Erythroblast (primary cell): ENCODE data around the gene EXOC6B.

Experiments
- DNase-seq, 2 experiments: peaks; one replicate each; lab custom pipeline; 2025; lab: John Stamatoyannopoulos, UW
- GATA1 ChIP-seq: IDR thresholded peaks from 2 replicates; pipeline ENCODE4 v1.6.1; 2011; ENCODE audit warnings: low read depth, mild to moderate bottlenecking, control low read depth, low read length, moderate library complexity
- POLR2A ChIP-seq: IDR thresholded peaks from 2 replicates; pipeline ENCODE4 v1.6.1; 2011; ENCODE audit warnings: mild to moderate bottlenecking, low read length

The EXOC6B gene

DNA sequence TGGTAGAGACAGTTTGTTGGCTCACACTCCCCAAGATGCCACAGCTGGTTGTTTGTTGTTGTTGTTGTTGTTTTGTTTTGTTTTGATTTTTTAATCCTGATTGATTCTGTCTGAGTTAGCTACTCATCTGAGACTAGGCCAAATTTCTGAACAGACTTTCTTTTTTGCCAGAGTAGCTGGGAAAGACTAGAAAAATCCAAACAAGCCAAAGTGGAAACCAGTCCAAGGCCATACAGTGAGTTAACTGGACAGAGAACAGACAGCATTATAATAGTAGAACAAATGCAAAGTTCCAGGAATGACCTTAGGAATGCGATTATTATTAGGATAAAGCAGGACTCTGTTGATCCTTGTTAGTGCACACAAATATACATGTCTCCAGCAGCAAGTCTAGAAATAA lies 634.4 kb downstream of the EXOC6B start:
- TF ChIP-seq POLR2A (no peak), GATA1 (no peak)
- DNase-seq, result no peak

DNA sequence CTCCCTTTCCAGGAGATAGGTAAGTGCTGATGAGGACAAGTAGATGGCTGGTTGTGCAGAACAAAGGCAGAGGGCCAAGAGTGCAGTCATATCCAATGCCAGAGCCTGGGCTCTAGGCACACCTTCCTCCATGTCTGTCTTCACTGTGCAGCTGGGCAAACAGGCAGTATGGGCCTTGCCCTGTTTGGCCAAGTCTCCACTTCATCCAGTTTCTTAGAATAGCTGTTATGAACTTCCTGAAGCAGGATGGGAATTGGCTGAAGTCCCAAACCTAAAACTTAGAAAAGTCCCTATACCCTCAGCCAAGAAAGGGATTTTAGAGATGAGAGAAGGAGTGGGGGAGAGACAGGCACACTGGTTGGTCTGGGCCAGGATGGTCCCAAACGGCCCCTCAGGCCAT lies 640.6 kb downstream of the EXOC6B start:
- TF ChIP-seq POLR2A (no peak), GATA1 (no peak)
- no peak for DNase-seq

DNA sequence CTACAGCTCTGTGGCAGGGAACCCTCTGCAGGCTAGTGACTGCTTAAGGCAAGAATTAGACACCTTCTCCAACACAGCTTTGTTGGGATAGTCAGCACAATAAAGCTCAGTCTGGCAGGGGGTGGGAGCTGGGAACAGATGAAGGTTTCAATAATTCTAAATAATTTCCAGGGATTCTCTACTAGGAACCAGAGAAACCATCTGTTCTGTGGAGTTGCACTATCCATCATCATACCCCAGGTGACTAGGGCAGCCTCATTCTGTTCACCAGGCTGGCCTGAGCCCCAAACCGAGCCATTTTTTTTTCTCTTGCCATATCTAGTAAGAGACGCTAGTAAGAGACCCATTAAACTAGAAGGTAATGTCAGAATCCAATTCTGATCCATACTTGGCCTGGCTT lies 642.4 kb downstream of the EXOC6B start:
- TF ChIP-seq GATA1 (no peak), POLR2A (no peak)
- DNase-seq, result no peak

DNA sequence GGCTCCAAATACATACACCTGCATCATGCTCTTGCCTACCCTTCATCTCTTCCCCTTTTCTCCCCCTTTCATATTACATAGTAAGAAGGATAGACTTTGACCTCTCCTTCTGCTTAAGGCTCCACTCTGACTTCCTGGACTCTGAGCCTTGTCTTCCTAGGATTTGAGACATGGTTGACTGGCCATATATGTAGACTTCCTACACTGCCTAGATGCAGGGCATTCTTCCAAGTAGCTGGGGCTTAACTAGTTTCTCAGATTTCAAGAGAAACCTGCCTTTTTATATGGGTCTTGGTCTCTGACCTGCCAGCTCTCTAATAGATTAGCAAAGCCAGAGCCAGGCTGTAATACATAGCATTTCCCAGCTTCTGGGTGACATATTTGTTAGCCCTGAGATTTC lies 642.8 kb downstream of the EXOC6B start:
- no peak for TF ChIP-seq POLR2A
- TF ChIP-seq GATA1, result no peak
- no peak for DNase-seq

DNA sequence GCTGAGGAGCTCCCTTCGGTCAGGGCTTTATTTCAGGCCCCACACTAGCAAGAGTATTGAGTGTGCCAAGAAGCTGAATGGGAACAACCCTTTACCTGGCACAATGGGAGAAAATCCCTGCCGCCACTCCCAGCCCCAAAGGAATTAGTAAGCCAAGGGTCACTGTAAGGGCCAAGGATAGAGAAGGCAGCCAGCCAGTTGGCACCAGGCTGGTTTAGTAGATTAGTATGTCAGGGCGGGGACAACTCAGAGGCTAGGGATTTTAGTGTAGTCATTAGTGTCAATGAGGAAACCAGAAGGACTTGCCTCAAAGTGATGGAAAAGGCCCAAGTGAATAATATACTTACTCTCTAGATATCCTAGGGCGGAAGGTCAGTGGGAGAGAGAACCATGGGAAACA lies 643.3 kb downstream of the EXOC6B start:
- no peak for DNase-seq
- TF ChIP-seq POLR2A (no peak), GATA1 (no peak)

DNA sequence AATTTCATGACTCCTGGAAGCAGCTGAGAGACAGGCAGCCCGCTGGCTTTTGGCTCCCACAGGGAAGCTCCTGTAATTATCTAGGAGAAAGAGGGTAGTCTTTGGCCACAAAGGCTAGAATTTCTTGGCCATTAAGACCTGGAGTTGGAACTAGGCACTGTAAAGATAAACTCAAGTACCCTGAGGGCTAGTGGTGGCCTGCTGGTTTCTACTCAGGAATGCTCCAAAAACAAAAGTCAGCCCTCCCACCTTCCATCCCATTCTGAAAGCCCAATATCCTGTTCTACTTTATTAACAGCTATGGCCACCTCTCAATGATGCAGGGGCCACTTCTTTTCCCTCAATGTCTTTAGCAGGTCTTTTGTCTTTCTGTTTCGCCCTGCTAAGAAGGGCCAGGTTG lies 644.2 kb downstream of the EXOC6B start:
- DNase-seq, result no peak
- TF ChIP-seq POLR2A (no peak), GATA1 (no peak)

DNA sequence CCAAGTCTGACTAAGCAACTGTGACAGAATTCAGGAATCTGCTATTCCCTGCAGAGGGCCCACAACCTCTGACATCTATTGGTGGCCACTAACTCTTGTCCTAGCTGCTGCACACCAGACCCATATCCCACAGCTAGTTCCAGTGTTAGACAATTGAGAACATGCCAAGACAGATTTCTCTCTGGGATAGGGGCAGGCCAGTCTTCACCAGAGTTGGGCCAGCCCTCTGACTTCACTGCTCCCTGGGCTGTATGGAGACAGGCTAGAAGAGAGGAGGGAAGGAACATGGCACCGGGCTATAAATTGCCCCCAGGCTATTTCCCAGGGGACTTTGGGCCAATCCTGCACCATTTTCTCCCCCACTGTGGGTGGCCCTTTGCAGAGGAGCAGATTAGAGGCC lies 645.5 kb downstream of the EXOC6B start:
- no peak for DNase-seq
- TF ChIP-seq GATA1 (no peak), POLR2A (no peak)

- no peak for DNase-seq
- TF ChIP-seq POLR2A (no peak), GATA1 (no peak)
These were observed 647.3 kb downstream of the EXOC6B start for GRCh38 chr2:72178551-72178950.

DNA sequence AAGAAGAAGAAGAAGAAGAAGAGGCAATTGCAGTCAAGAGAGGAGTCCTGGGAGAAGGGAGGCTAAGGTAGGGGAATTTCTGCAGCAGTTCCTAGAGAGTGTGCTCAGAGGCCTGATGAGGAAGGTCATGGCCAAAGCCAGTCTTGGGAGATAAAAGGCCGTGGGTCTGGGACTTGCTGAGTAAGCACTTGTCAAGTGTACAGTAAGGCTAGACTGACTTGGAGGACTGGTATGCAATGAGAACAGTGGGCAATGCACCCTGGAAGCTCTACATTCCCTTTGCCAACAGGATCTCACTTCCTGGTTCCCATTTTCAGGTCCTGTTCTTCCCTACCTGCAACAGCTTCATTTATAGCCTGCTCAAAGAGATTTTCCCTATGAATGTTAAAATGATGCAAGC lies 649.6 kb downstream of the EXOC6B start:
- no peak for DNase-seq
- TF ChIP-seq GATA1 (no peak), POLR2A (no peak)

DNA sequence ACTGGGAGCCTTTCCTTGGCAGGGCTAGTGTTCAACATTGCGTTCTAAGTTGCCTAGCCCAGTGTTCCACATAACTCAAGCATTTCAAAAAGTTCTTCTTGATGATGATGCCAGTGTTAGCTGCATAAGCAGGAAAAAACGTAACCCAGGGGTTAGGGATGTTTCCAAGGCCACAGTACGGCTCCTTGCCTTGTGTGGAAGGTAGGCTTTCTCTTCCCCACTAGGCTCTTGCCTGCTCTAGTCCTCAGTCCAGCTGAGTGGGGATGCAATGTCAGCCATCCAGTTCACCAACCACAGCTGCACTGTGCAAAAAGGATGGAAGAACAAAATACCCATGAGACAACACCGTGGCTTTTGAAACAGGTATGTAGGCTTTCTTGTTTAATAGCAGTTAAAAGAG lies 650.2 kb downstream of the EXOC6B start:
- no peak for DNase-seq
- no peak for TF ChIP-seq POLR2A

DNA sequence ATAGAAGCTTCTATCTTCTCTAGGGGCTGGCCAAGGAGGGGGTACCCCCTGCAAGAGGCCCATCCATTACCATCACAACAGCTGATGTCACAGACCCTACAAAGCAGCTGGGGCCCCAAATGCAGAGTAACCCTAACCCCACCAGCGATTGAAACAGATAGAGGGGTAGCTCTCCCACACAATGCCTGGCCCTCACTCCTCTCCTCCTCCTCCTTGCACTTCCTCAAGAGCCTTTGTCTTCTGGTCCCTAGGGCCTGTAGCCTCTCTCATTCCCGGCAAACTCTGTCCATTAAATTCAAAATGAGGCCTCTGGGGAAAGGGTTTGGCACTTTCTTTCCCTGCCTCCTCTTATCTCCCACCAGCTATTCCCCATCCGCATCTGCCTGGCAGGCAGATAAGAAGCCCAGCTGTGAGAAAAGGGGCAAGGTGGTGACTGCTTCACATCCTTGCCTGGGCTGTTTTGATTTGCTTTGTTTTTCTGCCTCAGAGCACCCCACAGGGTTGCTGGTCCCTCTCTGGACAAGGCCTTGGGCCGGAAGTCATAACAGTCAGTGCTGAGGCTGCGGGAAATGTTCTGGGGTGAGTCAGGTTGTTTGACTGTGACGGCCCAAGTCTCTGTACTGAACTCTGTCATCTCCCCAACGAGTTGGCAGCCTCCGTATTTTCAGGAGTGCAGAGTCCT lies 652.1 kb downstream of the EXOC6B start:
- DNase-seq, result peak; percentile 3 to 19

GRCh38 chr2:72172478-72172877 lies 653.4 kb downstream of the EXOC6B start:
- TF ChIP-seq GATA1 (no peak), POLR2A (no peak)
- DNase-seq, result no peak

More for the DNA sequence above, 652.1 kb downstream of the EXOC6B start:
- TF ChIP-seq GATA1 (no peak), POLR2A (no peak)

DNA sequence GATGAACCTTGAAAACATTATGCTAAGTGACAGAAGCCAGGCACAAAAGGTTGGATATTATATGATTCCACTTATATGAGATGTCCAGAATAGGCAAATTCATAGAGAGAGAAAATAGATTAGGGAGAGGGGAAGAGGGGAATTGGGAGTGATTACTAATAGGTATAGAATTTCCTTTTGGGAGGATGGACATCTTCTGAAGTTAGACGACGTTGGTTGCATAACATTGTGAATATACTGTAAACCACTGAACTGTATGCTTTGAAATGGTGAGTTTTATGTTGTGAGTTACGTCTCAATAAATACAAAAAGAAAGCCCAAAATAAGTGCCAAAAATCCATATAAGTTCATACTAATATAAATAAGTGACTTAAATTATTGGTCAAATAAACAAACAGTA lies 659.6 kb downstream of the EXOC6B start:
- TF ChIP-seq POLR2A (no peak), GATA1 (no peak)
- no peak for DNase-seq

DNA sequence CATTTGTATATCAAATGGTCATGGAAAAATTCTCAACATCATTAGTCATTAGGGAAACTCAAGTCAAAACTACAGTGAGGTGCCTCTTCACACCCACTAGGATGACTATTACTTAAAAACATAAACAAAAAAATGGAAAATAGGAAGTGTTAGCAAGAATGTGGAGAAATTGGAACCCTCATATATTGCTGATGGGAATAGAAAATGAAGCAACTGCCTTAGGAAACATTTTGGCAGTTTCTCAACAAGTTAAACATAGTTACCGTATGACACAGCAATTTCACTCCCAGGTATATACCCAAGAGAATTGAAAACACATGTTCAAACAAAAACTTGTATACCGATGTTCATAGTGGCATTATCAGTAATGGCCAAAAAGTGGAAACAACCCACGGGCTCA lies 660.0 kb downstream of the EXOC6B start:
- TF ChIP-seq POLR2A (no peak), GATA1 (no peak)
- no peak for DNase-seq

- TF ChIP-seq POLR2A (no peak), GATA1 (no peak)
- no peak for DNase-seq
These were observed 663.3 kb downstream of the EXOC6B start for GRCh38 chr2:72162574-72162973.
